Measurements from ENCODE around the gene GLRX5.
A peak's percentile ranks its signal among the peaks of the same experiment; 100 is the strongest.

Gene GLRX5

DNA sequence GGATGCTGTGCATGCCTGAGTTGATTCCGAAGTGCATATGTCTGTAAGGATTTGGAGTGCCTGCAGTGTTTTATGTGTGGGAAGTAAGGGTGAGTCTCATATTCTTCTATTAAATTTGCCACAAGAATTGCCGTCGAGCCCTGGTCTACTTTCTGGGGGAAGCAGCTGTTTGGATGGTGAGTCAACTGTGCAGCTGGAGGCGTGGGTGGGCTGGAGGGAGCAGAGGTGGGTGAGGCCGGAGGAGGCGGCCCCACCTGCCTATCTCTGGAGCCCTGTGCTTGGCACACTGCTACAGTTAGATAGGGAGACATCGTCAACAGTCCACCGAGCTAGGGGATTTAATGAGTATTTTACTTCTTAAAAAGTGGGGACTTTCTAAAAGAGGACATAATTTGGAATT, 9.7 kb downstream of the GLRX5 start:
- in situ Hi-C loops (cut with HindIII; ENCODE audit: low pct_ligation_motif_present, low pct_unique_long_range_greater_than_20kb, low sequenced_read_pairs): no loop called here
- no peak for DNase-seq

DNA sequence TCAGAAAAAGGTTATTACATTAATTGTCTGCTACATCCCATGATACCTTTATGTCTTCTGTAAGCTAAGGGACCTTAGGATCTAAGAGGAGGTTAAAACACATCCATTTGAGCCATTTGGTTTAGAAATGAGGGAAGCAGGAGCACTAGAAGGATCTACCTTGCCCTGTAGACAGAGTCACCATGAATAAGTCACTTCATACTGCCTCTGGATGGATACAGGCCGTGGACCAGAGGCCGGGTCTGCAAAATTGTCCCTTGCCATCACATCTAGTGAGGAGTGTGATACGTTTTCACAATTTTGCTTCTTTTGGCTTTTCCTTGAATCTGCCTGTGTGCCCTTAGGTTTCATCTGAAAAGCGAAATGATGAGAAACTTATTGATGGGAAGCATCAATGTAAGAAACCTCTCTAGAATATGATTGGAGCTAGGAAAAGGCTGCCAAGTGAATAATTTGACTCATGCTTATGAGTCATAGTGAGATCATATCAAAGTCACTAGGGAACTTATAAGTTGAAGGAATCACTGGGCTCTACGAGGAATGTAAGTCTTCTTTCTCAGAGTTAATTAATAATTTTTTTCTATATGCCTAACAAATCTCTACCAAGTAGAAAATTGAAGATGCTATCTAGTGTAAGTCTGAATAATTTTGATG, 10.8 kb downstream of the GLRX5 start:
- in situ Hi-C loops (cut with HindIII; ENCODE audit: low pct_ligation_motif_present, low pct_unique_long_range_greater_than_20kb, low sequenced_read_pairs): no loop called here
- peak; percentile 83 for DNase-seq

- no peak for DNase-seq
- in situ Hi-C loops (cut with HindIII; ENCODE audit: low pct_ligation_motif_present, low pct_unique_long_range_greater_than_20kb, low sequenced_read_pairs): no loop called here
These were observed 12.4 kb downstream of the GLRX5 start for GRCh38 chr14:95547272-95547625.

DNA sequence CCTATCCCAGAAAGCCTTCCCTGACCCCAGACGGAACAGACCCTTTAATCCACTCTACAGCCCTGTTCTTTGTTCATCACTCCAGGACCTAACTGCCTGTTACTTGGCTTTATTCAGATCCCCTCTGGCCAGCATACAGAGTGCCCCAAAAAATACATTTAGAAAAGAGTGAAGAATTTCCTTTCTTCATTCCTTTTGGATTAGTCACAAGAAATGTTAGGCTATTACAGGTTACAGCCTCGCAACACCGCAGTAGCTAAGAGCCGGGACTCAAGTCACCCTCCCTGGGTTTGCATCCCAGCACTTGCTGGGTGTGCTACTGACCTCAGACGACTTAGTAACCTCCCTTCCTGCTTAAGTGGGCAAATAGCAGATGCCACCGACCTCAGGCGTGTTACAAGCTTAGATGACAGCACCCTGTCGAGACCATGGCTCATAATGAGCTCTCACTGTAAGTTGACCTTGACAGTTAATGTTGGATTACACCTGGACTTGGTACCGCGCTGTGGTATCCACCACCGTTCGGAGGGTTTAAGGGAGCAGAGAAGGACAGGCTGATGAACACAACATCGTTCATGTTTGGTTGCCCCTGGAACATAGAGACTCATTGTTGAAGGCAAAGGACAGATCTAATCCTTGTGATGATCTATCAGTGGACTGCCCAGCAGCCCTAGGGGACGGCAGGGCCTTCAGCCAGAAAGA, 12.9 kb downstream of the GLRX5 start:
- DNase-seq: peak; percentile 70
- in situ Hi-C loops (cut with HindIII; ENCODE audit: low pct_ligation_motif_present, low pct_unique_long_range_greater_than_20kb, low sequenced_read_pairs): no loop called here

GRCh38 chr14:95548328-95548929, 13.6 kb downstream of the GLRX5 start:
- no peak for DNase-seq
- in situ Hi-C loops (cut with HindIII; ENCODE audit: low pct_ligation_motif_present, low pct_unique_long_range_greater_than_20kb, low sequenced_read_pairs): no loop called here

- in situ Hi-C loops (cut with HindIII; ENCODE audit: low pct_ligation_motif_present, low pct_unique_long_range_greater_than_20kb, low sequenced_read_pairs): no loop called here
- DNase-seq: no peak
These were observed 15.1 kb downstream of the GLRX5 start for GRCh38 chr14:95549656-95550585.

DNA sequence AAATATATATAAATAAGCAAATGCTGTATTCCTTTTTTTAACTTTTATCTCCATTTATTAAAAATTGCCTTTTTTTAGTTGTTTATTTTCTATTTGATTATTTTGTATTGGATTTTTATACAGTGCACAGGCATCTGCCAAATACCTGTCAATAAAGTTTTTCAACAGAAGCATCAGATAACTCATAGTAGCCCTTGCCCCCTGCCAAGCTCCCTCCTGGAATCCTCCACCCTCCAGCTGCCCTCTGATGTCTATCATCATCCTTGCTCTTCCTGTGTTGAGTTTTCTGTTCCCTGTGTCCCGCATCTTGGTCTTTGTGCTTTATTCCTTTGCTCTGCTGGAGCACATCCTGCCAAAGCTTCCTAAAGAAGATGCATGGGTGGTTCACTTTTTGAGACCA, 16.6 kb downstream of the GLRX5 start:
- in situ Hi-C loops (cut with HindIII; ENCODE audit: low pct_ligation_motif_present, low pct_unique_long_range_greater_than_20kb, low sequenced_read_pairs): no loop called here
- DNase-seq: no peak

DNA sequence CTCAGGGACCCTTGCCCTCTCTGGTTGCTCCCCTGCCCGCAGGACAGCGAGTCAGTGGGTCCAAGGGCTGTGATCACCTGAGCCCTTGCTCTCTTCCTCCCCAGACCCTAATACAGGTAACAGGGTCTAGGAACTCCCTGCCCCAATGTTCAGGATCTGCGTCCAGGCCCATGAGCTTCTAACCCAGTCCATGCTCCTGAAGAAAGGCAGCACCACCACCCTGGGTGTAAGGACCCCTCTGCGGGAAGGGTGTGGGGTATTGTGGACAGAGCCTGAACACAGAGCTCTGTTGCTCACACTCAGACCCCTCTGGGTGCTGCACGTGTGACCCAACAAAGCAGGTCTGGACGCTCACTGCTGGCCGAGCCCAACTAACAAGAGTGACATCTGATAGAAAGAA, 18.3 kb downstream of the GLRX5 start:
- in situ Hi-C loops (cut with HindIII; ENCODE audit: low pct_ligation_motif_present, low pct_unique_long_range_greater_than_20kb, low sequenced_read_pairs): no loop called here
- DNase-seq: no peak

DNA sequence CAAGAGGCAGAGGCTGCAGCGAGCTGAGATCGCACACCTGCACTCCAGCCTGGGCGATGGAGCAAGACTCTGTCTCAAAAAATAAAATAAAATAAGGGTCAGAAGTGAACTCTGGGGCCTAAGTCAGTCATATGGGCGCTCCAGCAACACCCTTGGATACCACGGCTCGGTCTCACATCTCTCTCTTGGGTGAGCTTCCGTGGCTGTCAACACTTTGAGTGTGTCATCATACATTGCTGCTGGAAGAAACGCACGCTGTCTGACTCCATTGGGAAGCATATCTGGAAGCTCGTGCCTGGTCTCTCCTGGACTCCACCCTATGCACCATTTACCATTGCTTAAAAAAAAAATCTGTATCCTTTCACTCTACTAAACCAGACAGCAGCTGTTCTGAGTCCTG, 20.2 kb downstream of the GLRX5 start:
- in situ Hi-C loops (cut with HindIII; ENCODE audit: low pct_ligation_motif_present, low pct_unique_long_range_greater_than_20kb, low sequenced_read_pairs): no loop called here
- DNase-seq: no peak

DNA sequence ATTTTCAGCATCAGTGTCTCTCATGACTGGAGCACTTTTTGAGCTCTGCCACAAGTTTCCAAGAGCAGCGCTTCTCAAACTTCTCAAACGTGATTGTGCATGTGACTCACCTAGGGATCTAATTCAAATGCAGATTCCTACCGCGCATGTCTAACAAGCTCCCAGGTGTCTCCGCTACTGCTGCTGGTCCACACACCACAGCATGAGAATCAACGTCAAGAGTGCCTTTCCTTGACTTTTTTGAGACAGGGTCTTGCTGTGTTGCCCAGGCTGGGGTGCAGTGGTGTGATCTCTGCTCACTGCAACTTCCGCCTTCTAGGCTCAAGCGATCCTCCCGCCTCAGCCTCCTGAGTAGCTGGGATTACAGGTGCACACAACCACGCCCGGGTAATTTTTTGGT, 22.4 kb downstream of the GLRX5 start:
- in situ Hi-C loops (cut with HindIII; ENCODE audit: low pct_ligation_motif_present, low pct_unique_long_range_greater_than_20kb, low sequenced_read_pairs): no loop called here
- no peak for DNase-seq

DNA sequence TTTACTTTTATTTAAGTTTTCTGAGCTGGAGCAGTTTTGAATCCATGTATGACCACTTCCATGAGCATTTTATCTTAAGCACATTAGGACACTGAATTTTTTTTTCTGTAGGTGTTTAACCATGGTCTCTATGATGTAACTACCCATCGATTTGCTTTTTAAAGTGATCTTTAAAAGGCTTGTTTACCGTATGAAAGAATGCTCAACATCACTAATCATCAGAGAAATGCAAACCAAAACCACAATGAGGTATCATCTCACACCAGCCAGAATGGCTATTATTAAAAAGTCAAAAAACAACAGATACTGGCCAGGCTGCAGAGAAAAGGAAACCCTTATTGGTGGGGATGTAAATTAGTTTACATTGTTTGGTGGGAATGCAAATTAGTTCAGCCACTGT, 23.0 kb downstream of the GLRX5 start:
- no peak for DNase-seq
- in situ Hi-C loops (cut with HindIII; ENCODE audit: low pct_ligation_motif_present, low pct_unique_long_range_greater_than_20kb, low sequenced_read_pairs): no loop called here

DNA sequence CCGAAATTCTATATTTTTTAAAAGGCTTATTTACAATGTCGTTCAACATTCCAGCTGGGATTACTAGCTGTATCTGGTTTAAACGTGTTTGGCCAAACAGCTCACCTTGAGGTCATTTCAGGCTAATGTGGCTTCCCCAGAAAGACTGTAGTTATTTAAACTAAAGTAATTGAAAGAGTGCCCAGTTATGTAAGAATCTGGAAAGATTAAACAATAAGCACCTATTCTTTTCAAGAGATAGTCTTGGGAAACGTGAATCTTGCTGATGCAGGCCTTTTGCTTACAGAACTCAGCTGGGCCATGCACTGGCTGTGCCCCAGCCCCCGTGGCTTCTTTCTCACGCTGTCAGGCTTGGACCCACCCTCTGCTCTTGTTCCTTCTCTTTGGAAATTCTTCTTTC, 24.4 kb downstream of the GLRX5 start:
- DNase-seq: no peak
- in situ Hi-C loops (cut with HindIII; ENCODE audit: low pct_ligation_motif_present, low pct_unique_long_range_greater_than_20kb, low sequenced_read_pairs): no loop called here

- in situ Hi-C loops (cut with HindIII; ENCODE audit: low pct_ligation_motif_present, low pct_unique_long_range_greater_than_20kb, low sequenced_read_pairs): no loop called here
- DNase-seq: peak; percentile 80
These were observed 26.2 kb downstream of the GLRX5 start for GRCh38 chr14:95561001-95561412.

DNA sequence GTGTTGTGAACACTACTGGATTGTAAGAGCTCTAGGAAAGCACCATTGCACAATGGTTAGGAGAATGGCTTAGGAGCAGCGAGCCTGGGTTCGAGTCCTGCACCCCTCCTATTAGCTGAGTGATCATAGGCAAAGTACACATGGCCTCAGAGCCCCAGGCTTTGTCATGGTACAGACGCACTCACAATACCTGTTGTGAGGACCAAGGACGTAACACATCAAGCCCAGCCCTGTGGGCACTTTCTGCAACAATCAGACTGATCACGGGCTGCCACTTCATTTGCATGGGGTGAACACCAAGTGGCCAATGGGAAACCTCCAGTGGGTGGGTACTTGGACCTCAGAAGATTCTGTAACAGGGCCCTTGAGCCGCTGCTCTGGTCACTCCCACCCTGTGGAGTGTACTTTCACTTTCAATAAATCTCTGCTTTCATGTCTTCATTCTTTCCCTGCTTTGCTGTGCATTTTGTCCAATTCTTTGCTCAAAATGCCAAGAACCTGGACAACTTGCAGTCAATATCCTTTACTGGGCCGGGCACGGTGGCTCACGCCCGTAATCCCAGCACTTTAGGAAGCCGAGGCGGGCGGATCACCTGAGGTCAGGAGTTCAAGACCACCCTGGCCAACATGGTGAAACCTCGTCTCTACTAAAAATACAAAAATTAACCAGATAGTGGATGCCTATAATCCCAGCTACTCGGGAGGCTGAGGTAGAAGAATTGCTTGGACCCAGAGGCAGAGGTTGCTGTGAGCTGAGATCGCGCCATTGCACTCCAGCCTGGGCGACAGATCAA, 28.2 kb downstream of the GLRX5 start:
- in situ Hi-C loops (cut with HindIII; ENCODE audit: low pct_ligation_motif_present, low pct_unique_long_range_greater_than_20kb, low sequenced_read_pairs): no loop called here
- DNase-seq: peak; percentile 25

DNA sequence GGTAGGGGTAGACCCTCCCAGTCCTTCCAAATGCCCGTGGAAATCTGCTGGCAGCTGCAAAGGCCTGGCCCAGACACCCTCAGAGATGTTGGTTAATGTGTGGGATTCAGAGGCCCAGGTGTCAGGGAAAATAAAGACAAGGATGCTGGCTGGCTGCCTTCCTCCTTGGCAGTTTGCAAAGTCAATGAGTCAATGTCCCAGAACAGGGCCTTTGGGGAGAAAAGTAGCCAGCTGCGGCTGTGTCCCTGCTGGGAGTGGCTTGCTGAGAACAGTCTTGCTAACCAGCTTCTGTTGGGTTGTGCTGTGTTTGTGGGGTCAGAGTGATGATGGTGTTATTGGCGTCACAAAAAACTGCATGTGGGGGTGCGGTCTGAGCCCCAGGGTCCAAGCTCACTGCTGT, 29.2 kb downstream of the GLRX5 start:
- no peak for DNase-seq
- in situ Hi-C loops (cut with HindIII; ENCODE audit: low pct_ligation_motif_present, low pct_unique_long_range_greater_than_20kb, low sequenced_read_pairs): no loop called here

DNA sequence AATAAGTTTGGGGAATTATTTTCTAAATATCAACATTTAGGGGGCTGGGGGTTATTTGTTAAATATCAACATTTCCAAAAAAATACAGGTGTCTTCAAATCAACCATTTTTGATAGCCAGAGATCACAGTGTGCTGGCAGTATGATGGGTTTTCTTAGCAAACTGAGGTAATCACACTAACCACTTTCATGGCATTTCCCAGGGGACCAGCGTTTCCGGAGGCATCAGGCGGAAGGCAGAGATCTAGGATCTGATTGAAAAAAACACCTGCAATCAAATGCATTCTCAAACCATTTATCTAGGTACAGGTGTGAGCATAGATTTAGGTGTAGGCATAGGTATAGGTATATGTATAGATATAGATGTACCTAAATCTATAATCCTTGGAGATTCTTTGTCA, 34.6 kb downstream of the GLRX5 start:
- DNase-seq: no peak
- in situ Hi-C loops (cut with HindIII; ENCODE audit: low pct_ligation_motif_present, low pct_unique_long_range_greater_than_20kb, low sequenced_read_pairs): no loop called here

DNA sequence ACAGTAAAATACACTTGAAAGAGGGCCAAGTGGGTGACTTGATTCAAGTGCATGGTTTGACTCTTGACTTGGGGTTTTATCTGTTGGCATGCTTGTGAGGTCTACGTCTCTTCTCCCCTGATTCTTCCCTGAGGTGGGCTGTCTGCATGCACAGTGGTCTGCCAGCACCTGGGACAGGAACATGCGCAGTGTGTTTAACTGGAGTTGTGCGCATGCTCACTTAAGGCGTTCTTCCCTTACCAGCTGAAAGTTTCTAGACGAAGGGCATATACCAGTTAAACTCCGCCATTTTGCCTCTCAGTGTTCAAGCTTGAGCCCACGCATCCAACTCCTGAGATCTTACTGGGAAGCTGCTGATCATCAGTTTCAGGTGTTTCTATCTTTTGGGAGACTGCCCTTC, 38.5 kb downstream of the GLRX5 start:
- in situ Hi-C loops (cut with HindIII; ENCODE audit: low pct_ligation_motif_present, low pct_unique_long_range_greater_than_20kb, low sequenced_read_pairs): no loop called here
- no peak for DNase-seq

- in situ Hi-C loops (cut with HindIII; ENCODE audit: low pct_ligation_motif_present, low pct_unique_long_range_greater_than_20kb, low sequenced_read_pairs): no loop called here
These were observed 41.1 kb downstream of the GLRX5 start for GRCh38 chr14:95575840-95576473.

More at GRCh38 chr14:95575840-95576473, 41.1 kb downstream of the GLRX5 start:
- no peak for DNase-seq
